CD4-positive, alpha-beta T cell treated with Interleukin-10 for 1 hour (primary cell): Measurements from ENCODE around the gene PRMT7.

Experiments
- DNase-seq: peaks from one replicate; pipeline ENCODE4 v3.0.0-alpha.2; 2020

The PRMT7 gene

GRCh38 chr16:68366062-68366461 lies 55.2 kb downstream of the PRMT7 start:
- no peak for DNase-seq

- peak; percentile 43 for DNase-seq
Measured at GRCh38 chr16:68367030-68367429, 56.2 kb downstream of the PRMT7 start.

- no peak for DNase-seq
Measured at GRCh38 chr16:68367440-68367839, 56.6 kb downstream of the PRMT7 start.

DNA sequence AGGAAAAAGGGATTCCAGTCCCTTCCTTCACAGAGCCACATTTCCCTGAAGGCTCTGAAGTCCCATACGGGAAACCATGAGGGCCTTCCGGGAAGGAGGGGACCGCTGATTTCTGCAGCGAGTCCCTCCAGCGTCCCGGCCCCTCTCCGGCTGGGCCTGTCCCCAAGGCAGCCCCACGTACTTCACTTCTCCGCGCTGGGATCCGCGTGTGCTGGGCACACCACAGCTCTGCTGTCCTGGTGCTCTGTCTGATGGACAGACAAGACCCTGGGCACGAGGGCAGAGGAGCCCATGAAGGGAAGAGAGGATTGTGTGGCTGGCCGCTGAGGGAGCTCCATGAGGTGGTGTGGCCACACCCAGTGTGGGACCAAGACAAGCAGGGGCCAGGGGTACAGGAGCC lies 57.1 kb downstream of the PRMT7 start:
- no peak for DNase-seq

DNA sequence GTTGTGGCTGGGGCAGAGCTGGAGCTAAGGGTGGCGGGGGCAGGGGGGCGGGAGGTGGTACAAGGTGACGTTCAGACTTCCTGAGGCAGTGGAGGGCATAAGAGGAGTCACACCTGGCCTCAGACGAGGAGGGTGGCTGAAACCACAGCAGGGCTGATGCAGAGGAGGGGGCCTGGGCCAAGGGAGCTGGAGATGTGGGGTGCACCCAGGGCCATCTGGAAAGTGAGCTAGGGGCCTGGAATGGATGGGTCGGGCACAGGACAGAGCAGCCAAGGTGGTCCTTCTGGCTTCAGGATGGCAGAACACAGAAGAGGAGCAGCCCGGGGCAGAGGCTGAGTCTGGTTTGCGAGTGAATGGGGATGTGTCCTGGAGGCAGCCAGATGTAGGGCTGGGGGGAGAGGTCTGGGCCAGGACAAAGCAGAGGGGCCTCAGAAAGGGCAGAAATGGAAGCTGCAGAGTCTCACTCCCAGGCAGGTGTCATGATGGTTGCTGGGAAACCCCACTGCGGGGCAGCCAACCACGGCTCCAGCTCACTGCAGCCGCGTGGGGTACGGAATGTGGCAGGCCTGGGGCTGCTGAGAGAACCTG lies 57.6 kb downstream of the PRMT7 start:
- DNase-seq: no peak

GRCh38 chr16:68369168-68369567 lies 58.3 kb downstream of the PRMT7 start:
- no peak for DNase-seq

DNA sequence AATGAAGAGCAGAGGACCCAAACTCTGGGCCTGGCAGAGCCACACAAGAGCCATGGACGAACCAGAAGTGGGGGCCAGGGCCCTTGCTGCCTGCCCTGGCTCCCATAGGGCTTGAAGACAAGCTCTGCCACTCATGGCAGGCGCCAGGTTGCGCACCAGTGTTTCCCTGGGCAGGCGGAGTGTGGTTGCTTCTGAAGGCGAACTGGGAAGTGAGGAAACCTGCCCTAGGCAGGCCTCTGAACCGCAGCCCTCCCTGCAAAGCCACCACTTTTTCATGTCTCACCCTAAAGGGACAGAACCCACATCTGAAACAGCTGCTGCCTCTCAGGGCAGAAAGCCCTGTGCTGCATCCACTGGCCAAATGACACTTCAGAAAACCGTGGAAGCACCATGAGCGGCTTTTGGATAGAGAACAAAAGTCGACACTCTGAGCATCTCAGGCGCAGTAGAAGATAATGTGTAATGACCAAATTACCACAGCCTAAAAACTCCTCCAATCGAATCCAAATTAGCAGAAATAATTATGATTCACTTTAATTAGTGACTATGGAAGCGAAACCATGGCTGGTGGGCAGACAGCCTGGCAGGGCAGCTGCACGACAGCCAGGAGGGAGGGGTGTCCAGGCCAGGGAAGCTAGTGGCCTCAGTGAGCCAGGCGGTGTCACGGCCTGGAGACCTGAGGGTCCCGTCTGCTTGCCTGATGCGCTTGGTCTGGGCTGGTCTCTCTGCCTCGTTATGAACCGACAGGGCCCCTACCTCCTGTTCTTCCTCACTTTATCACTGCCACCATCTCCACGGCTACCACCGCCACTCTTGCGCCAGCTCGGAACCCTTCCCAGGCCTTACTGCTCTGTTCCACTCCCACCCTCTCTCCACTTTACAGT lies 59.1 kb downstream of the PRMT7 start:
- DNase-seq: peak; percentile 25

DNA sequence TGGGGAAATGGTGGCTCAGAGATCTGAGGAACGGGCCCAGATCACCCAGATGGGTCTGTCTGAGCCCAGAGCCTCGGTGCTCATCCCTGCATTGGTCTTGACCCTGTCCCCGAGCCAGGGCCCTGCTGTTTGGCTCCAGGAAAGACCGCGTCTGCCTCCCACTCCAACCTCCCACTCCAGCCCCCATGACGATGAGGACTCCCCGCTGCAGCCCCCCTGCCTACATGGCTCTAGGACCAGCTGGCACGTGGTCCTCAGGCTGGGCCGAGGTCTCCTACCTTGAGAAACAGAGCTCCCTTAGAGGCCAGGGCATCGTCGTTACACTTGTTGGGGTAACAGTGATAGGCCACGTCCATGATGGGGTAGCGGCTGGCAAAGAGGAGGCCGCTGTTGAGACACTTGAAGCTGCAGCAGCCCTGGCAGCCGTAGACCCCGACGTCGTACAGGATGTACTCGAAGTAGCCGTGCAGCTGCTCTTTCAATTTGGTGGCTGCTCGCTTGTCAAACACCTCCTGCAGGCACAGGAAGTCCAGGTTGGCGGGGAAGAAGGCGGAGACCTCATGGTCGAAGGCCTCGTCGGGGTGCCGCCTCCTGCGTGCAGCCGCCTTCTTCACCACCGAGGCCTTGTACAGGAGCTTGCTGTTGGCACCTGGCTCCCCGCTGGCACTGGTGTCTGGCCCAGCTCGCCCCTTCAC lies 59.9 kb downstream of the PRMT7 start:
- peak; percentile 36 for DNase-seq

GRCh38 chr16:68371276-68371651 lies 60.4 kb downstream of the PRMT7 start:
- no peak for DNase-seq

DNA sequence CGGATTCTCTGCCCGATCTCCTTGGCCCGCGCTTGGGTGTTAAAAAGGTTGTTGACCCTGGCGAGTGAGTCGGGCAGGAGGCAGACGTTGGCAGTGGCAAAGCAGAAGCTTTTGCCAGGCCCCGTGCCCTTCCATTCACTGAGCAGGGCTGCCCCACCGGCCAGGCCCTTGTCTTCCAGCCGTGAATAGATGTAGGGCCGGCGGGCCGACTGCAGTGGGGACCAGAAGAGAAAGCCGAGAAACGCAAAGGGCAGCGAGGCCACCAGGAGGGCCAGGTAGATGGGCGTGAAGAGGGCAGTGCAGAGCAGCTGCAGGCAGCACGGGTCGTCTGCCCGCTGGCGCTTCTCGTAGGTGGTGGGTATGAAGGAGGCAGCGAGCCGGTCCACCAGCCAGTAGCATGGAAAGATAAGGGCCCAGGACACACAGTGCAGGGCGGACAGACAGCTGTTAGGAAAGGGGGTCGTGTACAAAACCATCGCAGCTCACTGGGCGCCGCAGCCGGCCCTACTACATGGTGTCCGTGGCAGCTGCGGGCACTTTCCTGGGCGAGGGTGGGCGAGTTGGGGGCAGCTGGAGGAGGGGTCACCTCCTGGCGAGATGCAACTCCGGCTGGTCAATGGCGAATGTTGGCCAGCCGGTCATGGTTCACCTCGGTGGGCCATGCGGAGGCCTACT lies 61.0 kb downstream of the PRMT7 start:
- no peak for DNase-seq

DNA sequence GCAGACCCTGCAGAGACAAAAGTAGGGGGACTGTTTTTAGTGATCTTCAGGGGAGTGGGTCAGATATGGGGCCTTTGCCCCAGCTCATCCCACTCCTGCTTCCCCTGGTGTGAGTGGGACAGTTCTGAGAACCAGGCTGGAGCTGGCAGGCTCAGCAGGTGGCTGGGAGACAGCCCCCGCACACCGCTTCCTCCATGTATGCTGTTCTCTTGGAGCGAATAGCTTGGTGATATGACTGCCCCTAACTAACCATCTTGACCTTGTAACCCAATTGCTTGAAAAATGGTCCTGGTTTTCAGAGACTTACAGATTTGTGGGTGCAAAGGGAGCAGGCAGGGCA lies 61.5 kb downstream of the PRMT7 start:
- no peak for DNase-seq

- DNase-seq: no peak
Measured at GRCh38 chr16:68372806-68373205, 62.0 kb downstream of the PRMT7 start.

- no peak for DNase-seq
Measured at GRCh38 chr16:68373528-68374245, 62.9 kb downstream of the PRMT7 start.

- no peak for DNase-seq
Measured at GRCh38 chr16:68374246-68374805, 63.5 kb downstream of the PRMT7 start.

DNA sequence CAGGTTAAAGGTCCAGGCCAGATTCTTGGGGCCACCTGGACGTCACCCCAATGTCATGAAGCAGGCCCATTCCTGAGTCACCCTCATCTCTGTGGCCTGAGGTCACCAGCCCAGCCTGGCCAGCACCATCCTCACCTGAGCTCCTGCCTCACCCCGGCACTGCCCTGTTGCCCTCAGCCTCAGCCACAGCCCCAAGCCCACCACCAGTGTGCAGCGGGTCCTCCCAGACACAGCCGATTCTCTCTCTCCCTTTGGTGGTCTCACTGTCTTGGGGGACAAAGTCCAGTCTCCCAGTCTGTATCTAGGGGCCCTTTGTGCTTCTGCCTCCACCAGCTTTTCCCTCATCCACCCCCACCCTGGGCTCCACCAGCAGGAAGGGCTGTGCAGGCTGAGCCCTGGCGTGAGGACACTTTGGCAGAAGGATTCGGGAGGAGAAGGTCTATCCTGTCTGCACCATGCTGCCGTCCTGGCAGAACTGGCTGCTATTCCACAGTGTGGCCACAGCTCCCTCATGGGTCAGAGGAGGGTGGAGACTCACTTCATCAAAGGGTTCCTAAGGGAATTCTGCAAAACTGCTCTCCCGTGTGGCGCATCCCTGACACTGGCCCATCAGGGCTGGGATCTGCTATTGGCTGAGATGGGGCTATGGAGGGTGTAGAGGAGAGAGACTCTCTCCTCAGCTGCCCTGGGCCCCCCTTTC lies 64.3 kb downstream of the PRMT7 start:
- DNase-seq: no peak

DNA sequence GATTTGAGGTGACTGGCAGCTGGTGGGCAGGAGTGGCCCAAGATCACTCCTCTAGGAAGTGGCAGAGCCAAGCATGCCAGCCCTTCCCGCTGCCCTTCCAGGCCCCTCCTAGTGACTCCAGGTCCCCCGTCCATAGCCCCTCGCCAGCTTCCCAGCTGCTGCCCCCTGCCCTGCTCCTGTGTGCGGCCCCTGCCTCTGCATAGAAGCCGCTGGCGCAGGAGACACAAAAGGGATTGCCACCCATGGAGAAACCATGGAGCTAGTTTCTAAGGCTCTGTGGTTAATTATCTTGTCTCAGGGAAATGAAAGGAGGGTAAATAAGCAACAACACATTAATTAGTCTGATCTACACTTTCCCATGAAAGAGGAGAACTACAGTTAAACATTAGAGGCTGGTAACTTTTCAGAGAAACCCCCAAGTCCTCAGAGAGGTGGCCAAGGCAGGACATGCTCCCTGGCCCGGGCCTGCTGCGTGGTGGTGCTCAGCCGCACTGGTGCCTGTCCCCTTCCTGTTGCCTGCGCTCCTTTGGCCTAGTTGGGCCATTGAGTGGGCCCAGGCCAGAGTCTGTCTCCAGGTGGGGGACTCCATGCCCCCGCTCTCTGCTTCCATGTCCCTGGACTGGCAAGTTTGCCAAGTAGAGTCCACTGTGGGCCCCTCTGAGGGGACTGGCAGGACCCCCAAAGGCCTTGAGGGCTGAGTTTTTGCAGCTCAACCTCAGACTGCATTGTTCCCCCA lies 65.2 kb downstream of the PRMT7 start:
- DNase-seq: no peak

- no peak for DNase-seq
Measured at GRCh38 chr16:68376590-68376989, 65.8 kb downstream of the PRMT7 start.

GRCh38 chr16:68377221-68377620 lies 66.4 kb downstream of the PRMT7 start:
- no peak for DNase-seq

DNA sequence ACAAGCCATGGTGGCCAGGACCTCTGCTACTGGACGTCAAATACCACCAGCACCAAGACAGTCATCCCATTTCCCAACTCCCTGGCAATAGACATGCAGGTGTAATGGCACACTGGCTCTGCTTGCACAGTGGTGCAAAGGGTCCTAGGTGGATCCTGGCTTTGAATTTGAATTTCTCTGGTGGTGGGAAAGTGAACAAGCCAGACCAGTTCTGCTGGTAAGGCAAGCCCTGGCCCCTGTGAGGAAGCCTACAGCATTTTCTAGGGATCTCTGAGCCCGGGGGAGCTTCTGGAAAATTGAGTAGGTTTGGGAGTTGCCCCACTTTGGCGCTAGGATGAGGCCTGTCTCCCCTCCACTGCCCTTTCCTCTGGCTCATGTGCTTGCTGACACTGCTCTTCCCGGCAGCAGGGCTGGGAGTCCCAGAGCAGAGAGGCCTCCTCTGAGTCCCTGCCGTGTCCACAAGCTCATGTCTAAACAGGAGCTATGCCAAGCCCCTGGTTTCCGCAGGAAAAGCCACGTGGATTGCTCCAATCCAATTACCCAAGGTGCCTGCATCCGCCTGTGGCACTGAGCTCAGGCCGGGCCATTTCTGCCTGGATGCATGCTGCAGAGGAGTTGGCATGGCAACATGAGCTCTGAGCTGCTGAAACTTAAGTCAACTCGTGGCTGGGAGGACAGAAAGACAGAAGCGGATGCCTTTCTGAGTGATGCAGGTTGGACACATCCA lies 67.0 kb downstream of the PRMT7 start:
- DNase-seq: no peak
